HepG2 (cell line): ENCODE results near the gene UBE2R2. TPM values are rescaled to one million over a fixed set of nuclear protein-coding genes. Genes with fewer than 3 reads are reported as not detected.

Source experiments
- ATAC-seq: fragments of 200-7000 bp; cut with Tn5 transposase; 3 replicates; pipeline ENCODE4 v1.9.1; 2020; ENCODE audit warnings: mild to moderate bottlenecking, moderate library complexity
- BruUV-seq: library from RNA; stranded (reverse); fragments of 400-500 nt; replicated peaks from 2 replicates; lab custom pipeline; 2021; lab: Mats Ljungman, UMichigan
- CTCF ChIA-PET: fragments of 300-600 bp; formaldehyde crosslinking; extraction: SDS; loops from one replicate; lab custom pipeline; 2021; ENCODE audit warnings: low total read pairs, inconsistent platforms, low intra/inter-chr PET ratio; lab: Yijun Ruan, JAX
- POLR2A ChIA-PET: fragments of 350-600 bp; sonication (Branson Sonifier 250); formaldehyde crosslinking; loops from one replicate; lab custom pipeline; 2020; ENCODE audit warnings: antibody characterized with exemption, inconsistent platforms; lab: Yijun Ruan, JAX
- DNase-seq: peaks from one replicate; pipeline ENCODE4 v3.0.0-alpha.2; 2015; ENCODE audit warnings: low spot score
- FAIRE-seq: peaks from 3 replicates; lab custom pipeline; 2011; peaks lifted over from hg19 to GRCh38; lab: Jason Lieb, UNC
- H2AFZ ChIP-seq: one replicate; pipeline ENCODE4 v1.6.1; 2011; ENCODE audit warnings: low read length, inconsistent platforms
- H3K27ac ChIP-seq: fragments of 300-600 bp; 3 replicates; pipeline ENCODE4 v1.8.0; 2011; ENCODE audit warnings: mixed run types, mild to moderate bottlenecking, mixed read lengths, low read length, inconsistent platforms; ENCODE audit not compliant: insufficient read depth; ENCODE audit errors: extremely low read length
- H3K27me3 ChIP-seq, 2 experiments: fragments of 200-600 bp in 1 of 2; 2 replicates in 1 of 2; 3 replicates in 1 of 2; pipeline versions ENCODE4 v1.6.0 to v1.8.0; 2011; ENCODE audit warnings: low read length in 2 of 2, mild to moderate bottlenecking in 2 of 2, moderate library complexity in 2 of 2, inconsistent platforms in 1 of 2; ENCODE audit not compliant: insufficient read depth in 2 of 2, control insufficient read depth in 1 of 2
- H3K36me3 ChIP-seq, 2 experiments: fragments of 200-600 bp in 1 of 2; replicated peaks in 1 of 2; 2 replicates in 1 of 2; 3 replicates in 1 of 2; pipeline versions ENCODE4 v1.5.1 to v1.8.0; 2011; ENCODE audit warnings: low read length in 2 of 2, inconsistent platforms in 1 of 2; ENCODE audit not compliant: insufficient read depth in 2 of 2, control insufficient read depth in 1 of 2
- H3K4me1 ChIP-seq: 2 replicates; pipeline ENCODE4 v1.5.1; 2012; ENCODE audit warnings: low read length, inconsistent platforms; ENCODE audit not compliant: insufficient read depth
- H3K4me2 ChIP-seq: 2 replicates; pipeline ENCODE4 v1.6.0; 2011; ENCODE audit warnings: low read depth, low read length, inconsistent platforms
- H3K4me3 ChIP-seq, 3 experiments: fragments of 200-600 bp in 1 of 3; sonication (generic), shearing (Covaris generic) in 1 of 3; replicated peaks in 1 of 3; 2 replicates each; pipeline ENCODE4 v1.5.1; 2011 to 2016; ENCODE audit warnings: low read length in 3 of 3, inconsistent platforms in 2 of 3, low read depth in 2 of 3, mild to moderate bottlenecking in 2 of 3, control low read depth in 1 of 3, mixed read lengths in 1 of 3; ENCODE audit not compliant: insufficient read depth in 1 of 3
- H3K79me2 ChIP-seq: one replicate; pipeline ENCODE4 v1.6.1; 2011; ENCODE audit warnings: low read length, inconsistent platforms; ENCODE audit not compliant: insufficient read depth
- H3K9ac ChIP-seq: 2 replicates; pipeline ENCODE4 v1.6.0; 2011; ENCODE audit warnings: mild to moderate bottlenecking, low read depth, low read length, inconsistent platforms; ENCODE audit not compliant: insufficient read depth
- H3K9me3 ChIP-seq: 2 replicates; pipeline ENCODE4 v1.5.1; 2012; ENCODE audit warnings: mild to moderate bottlenecking, low read length
- H4K20me1 ChIP-seq: 2 replicates; pipeline ENCODE4 v1.6.0; 2011; ENCODE audit warnings: inconsistent platforms, mild to moderate bottlenecking, low read length, moderate library complexity; ENCODE audit not compliant: insufficient read depth
- AGO2 ChIP-seq: fragments of 200-400 bp; formaldehyde crosslinking; optimal IDR thresholded peaks from 2 replicates; pipeline ENCODE3; 2017; ENCODE audit warnings: mild to moderate bottlenecking, low read depth, low read length, moderate library complexity
- POLR2A ChIP-seq, 2 experiments: IDR thresholded peaks; 2 replicates each; pipeline ENCODE4 v1.6.1; 2011; ENCODE audit warnings: low read depth in 2 of 2, low read length in 2 of 2, mild to moderate bottlenecking in 1 of 2, moderate library complexity in 1 of 2; ENCODE audit not compliant: insufficient read depth in 1 of 2
- SMC3 ChIP-seq: IDR thresholded peaks from 2 replicates; pipeline ENCODE4 v1.6.1; 2011; ENCODE audit warnings: low read length, improper control_type of control experiment
- ZFP36 ChIP-seq: fragments of 150-350 bp; IDR thresholded peaks from 2 replicates; pipeline ENCODE4 v1.6.1; 2018; ENCODE audit warnings: borderline replicate concordance, low read length, low read depth; ENCODE audit not compliant: partially characterized antibody
- ZNF253 ChIP-seq: sonication (generic); formaldehyde crosslinking; IDR thresholded peaks from 2 replicates; pipeline ENCODE4 v1.8.0; 2022; ENCODE audit warnings: mild to moderate bottlenecking, missing genetic modification reagents, borderline replicate concordance
- WGBS: methylation state at CpG from one replicate; pipeline ENCODE4 v1.1.6; 2017; ENCODE audit warnings: low lambda C conversion rate; 5-methylcytosine and 5-hydroxymethylcytosine counted together
- in situ Hi-C: cut with HindIII; loops from 2 replicates; pipeline ENCODE4 v1.10.0; 2017; ENCODE audit warnings: low pct_unique_long_range_greater_than_20kb; ENCODE audit not compliant: extremely low pct_ligation_motif_present
- intact Hi-C: fragments of 100-400 bp; cut with micrococcal nuclease; formaldehyde crosslinking; loops from one replicate; pipeline ENCODE4 v1.10.0; 2022; ENCODE audit not compliant: unreplicated experiment
- polyA plus RNA-seq, 8 experiments: library from polyadenylated mRNA; depleted of rRNA in 3 of 8; stranded (reverse) in 7 of 8; unstranded in 1 of 8; fragments of >200 nt; fragmentation: Illumina TruSeq in 4 of 8; extraction: Trizol in 4 of 8; gene quantifications; 2 replicates each; pipeline versions ENCODE4 v1.2.1 to v1.2.3, GENCODE V29; 2011 to 2016; ENCODE audit warnings: low read depth in 4 of 8, missing spikeins in 1 of 8, mixed read lengths in 1 of 8; ENCODE audit not compliant: insufficient read depth in 1 of 8
- total RNA-seq, 5 experiments: library from RNA; depleted of rRNA; stranded (reverse); fragments of >200 nt; fragmentation: Illumina TruSeq; extraction: Trizol; gene quantifications; 2 replicates each; pipeline ENCODE4 v1.2.3, GENCODE V29; 2016; ENCODE audit warnings: low read depth in 1 of 5

Gene UBE2R2
- total and polyA plus RNA-seq, 2 of the 13 experiments (the other 11 are each of a cell fraction or from before 2014, with no cell fraction given), result 14.8 to 20.9 TPM

GRCh38 chr9:33923079-33923478 lies 106.1 kb downstream of the UBE2R2 start:
- FAIRE-seq (no peak), ATAC-seq (no peak), DNase-seq (no peak)
- WGBS, result 90% methylated on average over 2 of the region's 4 CpGs
- H4K20me1 ChIP-seq, result no peaks in the 10 kb centered on the region; the same call in 1 of the 2 replicates
- intact Hi-C loops (no loop called here), in situ Hi-C loops (no loop called here)
- no peak overlapping the region for H3K27ac ChIP-seq
- ChIA-PET POLR2A (no interaction called here), CTCF (no interaction called here)
- H3K4me3 ChIP-seq, result no peak overlapping the region
- H3K4me2 ChIP-seq, result no peak overlapping the region
- no peaks in the 10 kb centered on the region for H3K27me3 ChIP-seq
- H3K4me1 ChIP-seq, result peaks cover 14% of the 10 kb centered on the region
- TF ChIP-seq AGO2, result peak; percentile 33
- TF ChIP-seq SMC3, result no peak
- TF ChIP-seq POLR2A (IDR thresholded peaks at IDR 0.05; ENCODE audit: insufficient read depth in 1 of 2, low read depth in 2 of 2, low read length in 2 of 2), result peak in 1 of 2 experiments; percentile 35; a peak in 1 of 4 replicates
- TF ChIP-seq ZNF253, result no peak
- H3K9me3 ChIP-seq, result no peaks in the 10 kb centered on the region
- peaks cover 63 to 98% of the 10 kb centered on the region in 2 experiments for H3K36me3 ChIP-seq
- BruUV-seq, result no TSS peak
- H3K9ac ChIP-seq, result no peak overlapping the region
- no peaks in the 10 kb centered on the region for H3K79me2 ChIP-seq
- H2AFZ ChIP-seq, result no peak overlapping the region

- Histone ChIP-seq H3K4me2 (no peak overlapping the region), H4K20me1 (no peaks in the 10 kb centered on the region; the same call in 1 of the 2 replicates), H3K9ac (no peak overlapping the region), H2AFZ (no peak overlapping the region), H3K27me3 (no peaks in the 10 kb centered on the region), H3K4me1 (peaks cover 14% of the 10 kb centered on the region), H3K4me3 (no peak overlapping the region), H3K79me2 (no peaks in the 10 kb centered on the region), H3K36me3 (peaks cover 66 to 98% of the 10 kb centered on the region in 2 experiments), H3K9me3 (no peaks in the 10 kb centered on the region), H3K27ac (no peak overlapping the region)
- ATAC-seq, result no peak
- POLR2A ChIA-PET, result no interaction called here
- WGBS, result 98% methylated on average over 5 of the region's 14 CpGs
- CTCF ChIA-PET, result interaction anchor here (1.0 to 1.5 kb wide), 2 partner anchors 99 to 150 kb away, joined by 3 to 6 read pairs; no protein-coding TSS in a partner anchor
- no peak for FAIRE-seq
- intact Hi-C loops (no loop called here), in situ Hi-C loops (no loop called here)
- no TSS peak for BruUV-seq
- TF ChIP-seq ZFP36, result no peak
- peak; percentile 28 for TF ChIP-seq AGO2
- DNase-seq, result no peak
These were observed 107.2 kb downstream of the UBE2R2 start for GRCh38 chr9:33923998-33924701.
